ENCODE measurements around the gene TLE4.
A peak's percentile ranks its signal among the peaks of the same experiment; 100 is the strongest.
"Not testable (repeated sequence)": the region's sequence is repeated elsewhere in the genome, so short reads cannot be mapped to it uniquely, and the experiment has no call there.

TLE4 gene

GRCh38 chr9:79640067-79640466 is 68.3 kb downstream of the TLE4 start:
- not testable (repeated sequence) for DNase-seq

GRCh38 chr9:79641070-79641469 is 69.3 kb downstream of the TLE4 start:
- DNase-seq = no peak

DNA sequence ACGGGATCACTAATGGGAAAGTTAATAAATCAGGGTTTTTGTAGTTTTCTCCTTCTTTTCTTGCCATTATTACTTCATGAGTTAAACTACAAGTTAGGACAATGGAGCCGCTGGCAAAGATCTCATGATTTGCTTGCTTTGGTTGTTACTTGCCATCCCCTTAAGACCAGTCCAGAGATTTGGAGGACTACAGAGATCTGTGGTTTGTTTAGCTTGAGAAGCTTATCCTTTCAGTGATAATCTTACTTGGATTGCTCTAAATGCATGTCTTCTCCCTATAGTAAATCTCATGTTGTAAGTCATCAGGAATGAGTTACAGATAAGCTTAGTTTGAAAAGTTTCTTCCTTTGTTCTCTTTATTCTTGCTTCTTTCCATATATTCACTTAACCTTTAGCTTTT is 70.9 kb downstream of the TLE4 start:
- no peak for DNase-seq

GRCh38 chr9:79644048-79644447 is 72.3 kb downstream of the TLE4 start:
- DNase-seq = no peak

GRCh38 chr9:79644601-79645000 is 72.8 kb downstream of the TLE4 start:
- no peak for DNase-seq

DNA sequence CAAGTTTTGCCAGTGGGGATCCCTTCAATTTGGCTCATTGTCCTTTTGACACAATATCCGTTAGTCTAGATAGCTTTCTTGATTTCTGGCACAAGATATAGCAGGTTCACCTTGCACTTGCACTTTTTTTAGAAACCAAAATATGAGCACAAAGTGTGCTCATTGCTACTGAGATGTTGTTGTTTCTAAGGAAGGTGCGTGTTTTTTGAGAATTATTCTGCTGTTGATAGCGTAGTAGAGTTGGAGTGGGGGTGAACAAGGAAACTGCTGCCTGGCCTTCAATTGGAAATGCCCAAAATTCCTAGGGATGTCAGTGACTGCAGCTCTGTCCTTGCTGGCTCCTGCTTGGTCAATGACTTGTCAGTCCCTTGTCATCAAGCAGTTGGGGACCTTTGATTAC is 73.3 kb downstream of the TLE4 start:
- DNase-seq = no peak

- no peak for DNase-seq
These were observed 74.3 kb downstream of the TLE4 start for GRCh38 chr9:79646096-79646495.

- peak; percentile 83 for DNase-seq
These were observed 79.6 kb downstream of the TLE4 start for GRCh38 chr9:79651251-79651795.

GRCh38 chr9:79652598-79652997 is 80.8 kb downstream of the TLE4 start:
- DNase-seq = no peak

DNA sequence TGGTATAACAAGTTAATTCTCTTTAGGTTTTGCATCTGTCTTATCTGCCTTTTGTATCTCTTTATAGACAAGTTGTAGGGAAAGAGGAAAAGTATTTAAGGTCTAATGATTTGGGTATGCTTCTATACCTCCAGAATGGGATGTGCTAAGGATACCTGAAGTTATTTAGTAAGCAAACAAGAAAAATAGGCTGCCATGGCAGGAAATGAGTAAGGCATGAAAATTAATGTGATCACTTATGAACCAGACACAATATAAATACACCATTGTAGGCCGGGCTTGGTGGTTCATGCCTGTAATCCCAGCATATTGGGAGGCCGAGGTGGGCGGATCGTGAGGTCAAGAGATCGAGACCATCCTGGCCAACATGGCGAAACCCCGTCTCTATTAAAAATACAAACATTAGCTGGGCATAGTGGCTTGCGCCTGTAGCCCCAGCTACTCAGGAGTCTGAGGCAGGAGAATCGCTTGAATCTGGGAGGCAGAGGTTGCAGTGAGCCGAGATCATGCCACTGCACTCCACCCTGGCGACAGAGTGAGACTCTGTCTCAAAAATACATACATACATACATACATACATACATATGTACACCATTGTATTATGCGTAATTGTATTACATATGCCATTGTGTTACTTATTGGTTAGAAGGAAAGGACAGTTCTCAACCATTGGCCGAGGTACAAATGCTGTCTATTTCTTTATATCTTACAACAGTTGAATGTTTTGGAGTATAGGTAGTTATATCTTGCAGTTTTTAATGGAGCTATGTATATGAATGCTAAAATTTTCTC is 83.0 kb downstream of the TLE4 start:
- DNase-seq = not testable (repeated sequence)

- DNase-seq = no peak
These were observed 83.8 kb downstream of the TLE4 start for GRCh38 chr9:79655551-79655950.

- DNase-seq = no peak
These were observed 84.4 kb downstream of the TLE4 start for GRCh38 chr9:79656169-79656568.

GRCh38 chr9:79657891-79658290 is 86.1 kb downstream of the TLE4 start:
- no peak for DNase-seq

- DNase-seq = no peak
These were observed 87.2 kb downstream of the TLE4 start for GRCh38 chr9:79658926-79659325.

- peak; percentile 54 for DNase-seq
These were observed 88.8 kb downstream of the TLE4 start for GRCh38 chr9:79660615-79661014.

GRCh38 chr9:79661279-79661678 is 89.5 kb downstream of the TLE4 start:
- DNase-seq = no peak

- DNase-seq = peak; percentile 13
These were observed 90.2 kb downstream of the TLE4 start for GRCh38 chr9:79661886-79662536.

- peak; percentile 62 for DNase-seq
These were observed 90.8 kb downstream of the TLE4 start for GRCh38 chr9:79662537-79662956.

DNA sequence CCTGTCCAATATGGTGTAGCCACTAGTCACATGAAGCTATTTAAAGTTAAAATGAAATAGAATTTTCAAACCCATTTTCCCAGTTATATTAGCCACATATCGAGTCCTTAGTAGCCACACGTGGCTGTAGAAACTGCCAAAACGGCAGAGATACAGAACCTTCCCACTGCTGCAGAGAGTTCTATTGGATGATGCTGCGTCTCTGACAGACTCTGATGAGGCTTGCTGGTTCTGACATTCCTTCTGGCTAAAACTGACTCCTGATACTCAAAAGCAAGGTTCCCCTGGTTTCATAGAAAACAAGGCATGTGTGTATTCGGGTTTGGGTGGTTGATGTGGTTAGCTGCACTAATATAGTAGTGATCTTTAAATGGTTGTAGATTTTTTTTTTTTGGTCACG is 91.5 kb downstream of the TLE4 start:
- no peak for DNase-seq

DNA sequence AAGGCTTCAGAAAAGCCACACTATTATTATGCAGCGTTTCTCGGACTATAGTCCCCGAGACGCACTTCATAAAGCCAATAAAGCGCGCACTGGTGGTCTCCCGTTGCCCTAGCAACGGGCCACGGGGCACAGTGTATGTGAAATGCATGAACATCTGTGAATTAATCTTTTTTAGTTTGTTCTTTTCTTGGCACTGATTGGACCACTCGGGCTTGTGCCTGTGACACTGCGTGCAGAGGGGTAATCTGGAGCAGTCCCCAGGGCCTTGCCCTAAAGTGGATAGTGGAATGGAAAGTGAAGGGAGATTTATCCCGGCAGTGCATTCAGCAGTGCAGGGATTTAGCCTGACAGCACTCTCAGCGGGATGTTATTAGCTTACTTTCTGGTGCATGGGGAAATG is 92.1 kb downstream of the TLE4 start:
- DNase-seq = peak; percentile 85

DNA sequence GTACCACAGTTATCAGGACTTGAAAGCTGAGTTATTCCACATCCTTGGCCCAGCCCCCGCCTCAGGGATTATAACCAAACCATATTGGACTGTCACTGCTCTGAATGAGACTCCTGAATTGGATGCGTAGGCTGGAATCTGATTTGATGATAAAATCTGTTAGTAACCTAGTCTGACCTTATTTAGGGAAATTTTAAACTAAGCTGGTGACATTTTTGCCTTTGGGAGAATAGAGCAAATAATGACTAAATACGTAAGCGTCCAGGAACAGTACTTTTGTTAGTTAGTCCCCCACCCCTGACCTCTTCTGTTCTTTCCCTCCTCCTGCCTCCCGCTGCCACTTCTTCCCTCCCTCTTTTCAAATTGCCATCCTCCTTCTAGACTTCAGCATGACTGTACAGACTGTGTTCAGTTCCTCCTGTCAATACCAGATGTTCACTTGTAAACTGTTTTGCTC is 92.6 kb downstream of the TLE4 start:
- peak; percentile 81 for DNase-seq

DNA sequence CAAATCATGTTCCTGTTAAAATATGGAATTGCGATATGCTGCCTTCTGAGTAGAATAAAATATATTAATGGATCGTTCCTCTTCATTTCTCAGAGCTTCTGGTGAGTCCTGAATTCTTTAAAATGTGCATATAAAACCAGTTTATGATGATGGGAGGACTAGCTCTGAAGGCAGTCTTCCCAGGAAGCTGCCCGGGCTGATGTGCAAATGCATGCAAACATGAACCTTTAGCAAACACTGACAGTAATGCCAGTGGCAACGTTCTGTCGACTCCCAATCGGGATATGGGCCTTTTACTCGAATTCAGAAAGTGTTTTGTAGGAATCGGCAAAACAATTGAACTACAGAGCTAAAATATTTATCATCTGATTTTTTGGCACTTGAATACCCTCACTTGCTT is 93.6 kb downstream of the TLE4 start:
- DNase-seq = peak; percentile 9

DNA sequence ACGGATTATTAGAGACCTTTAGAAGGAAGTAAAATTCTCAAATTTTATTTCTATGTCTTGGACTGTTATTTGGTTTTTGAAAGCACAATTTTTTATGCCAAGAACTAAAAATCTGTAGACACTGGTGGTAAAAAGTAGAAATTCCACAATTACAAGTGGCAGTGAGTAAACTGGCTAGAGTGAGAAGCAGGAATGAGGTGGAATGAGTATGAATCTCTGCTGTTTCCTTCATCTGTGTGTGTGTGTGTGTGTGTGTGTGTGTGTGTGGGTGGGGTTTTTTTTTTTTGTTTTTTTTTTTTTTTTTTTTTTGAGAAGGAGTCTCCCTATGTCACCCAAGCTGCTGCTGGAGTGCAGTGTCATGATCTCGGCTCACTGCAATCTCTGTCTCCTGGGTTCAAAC is 94.2 kb downstream of the TLE4 start:
- peak; percentile 2 for DNase-seq

GRCh38 chr9:79667120-79667519 is 95.4 kb downstream of the TLE4 start:
- DNase-seq = peak; percentile 8
